ELF-1 (cell line): ENCODE results near the gene TRPM5.

ENCODE experiments used
- DNase-seq: peaks from one replicate; pipeline ENCODE4 v3.0.0-alpha.2; 2016; ENCODE audit warnings: low read depth, low spot score

Gene TRPM5

GRCh38 chr11:2468363-2469235 lies 24.3 kb upstream of the TRPM5 start:
- DNase-seq: no peak

GRCh38 chr11:2467695-2468055 lies 23.4 kb upstream of the TRPM5 start:
- DNase-seq: no peak

- no peak for DNase-seq
These were observed 22.8 kb upstream of the TRPM5 start for GRCh38 chr11:2466869-2467694.

- no peak for DNase-seq
These were observed 21.9 kb upstream of the TRPM5 start for GRCh38 chr11:2466069-2466801.

- no peak for DNase-seq
These were observed 21.1 kb upstream of the TRPM5 start for GRCh38 chr11:2465202-2466068.

- DNase-seq: no peak
These were observed 20.3 kb upstream of the TRPM5 start for GRCh38 chr11:2464451-2465165.

GRCh38 chr11:2463766-2464277 lies 19.5 kb upstream of the TRPM5 start:
- no peak for DNase-seq

- no peak for DNase-seq
These were observed 18.9 kb upstream of the TRPM5 start for GRCh38 chr11:2462986-2463765.

GRCh38 chr11:2462543-2462985 lies 18.2 kb upstream of the TRPM5 start:
- DNase-seq: no peak

- DNase-seq: no peak
These were observed 17.7 kb upstream of the TRPM5 start for GRCh38 chr11:2461956-2462542.

- peak; percentile 48 for DNase-seq
These were observed 17.1 kb upstream of the TRPM5 start for GRCh38 chr11:2461253-2461955.

- no peak for DNase-seq
These were observed 16.4 kb upstream of the TRPM5 start for GRCh38 chr11:2460540-2461252.

GRCh38 chr11:2459796-2460531 lies 15.7 kb upstream of the TRPM5 start:
- no peak for DNase-seq

- no peak for DNase-seq
These were observed 14.9 kb upstream of the TRPM5 start for GRCh38 chr11:2459016-2459725.

GRCh38 chr11:2458321-2458720 lies 14.0 kb upstream of the TRPM5 start:
- no peak for DNase-seq

- DNase-seq: no peak
These were observed 9.1 kb upstream of the TRPM5 start for GRCh38 chr11:2453436-2453835.
